ENCODE data around the gene PLK3. TPM values are rescaled to one million over a fixed set of nuclear protein-coding genes. Genes with fewer than 3 reads are reported as not detected.
"Not testable (repeated sequence)": the region's sequence is repeated elsewhere in the genome, so short reads cannot be mapped to it uniquely, and the experiment has no call there.

Gene PLK3
- polyA plus RNA-seq, 2 of the 4 experiments (the other 2 are of a cell fraction): 11.2 to 12.6 TPM

DNA sequence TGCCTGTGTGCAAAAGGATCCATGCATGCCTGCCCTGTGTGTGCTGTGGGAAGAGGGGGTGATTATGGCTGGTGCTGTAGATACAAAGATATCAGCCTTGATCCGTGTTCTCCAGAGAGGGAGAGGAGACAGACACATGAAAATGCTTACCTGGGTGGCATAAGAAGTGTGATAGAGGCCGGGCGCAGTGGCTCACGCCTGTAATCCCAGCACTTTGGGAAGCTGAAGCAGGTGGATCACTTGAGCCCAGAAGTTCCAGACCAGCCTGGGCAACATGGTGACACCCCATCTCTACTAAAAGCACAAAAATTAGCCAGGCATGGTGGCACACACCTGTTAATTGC is 10.6 kb downstream of the PLK3 start:
- not testable (repeated sequence) for H3K4me3 ChIP-seq; FAIRE-seq; ATAC-seq; H3K9me3 ChIP-seq; DNase-seq (ENCODE audit: low read depth in 1 of 2, low spot score in 1 of 2)
- Histone ChIP-seq H3K4me2 (peak overlapping the region; percentile 81), H3K4me1 (peaks cover 80% of the 10 kb centered on the region), H3K27ac (peak overlapping the region; percentile 98 to 99)
- 0 out of 2 replicates have a peak, but pooled peaks have one; percentile 38 for TF ChIP-seq POLR2AphosphoS2 (conservative IDR thresholded peaks at IDR 0.05; ENCODE audit: low read length)
- ChIA-PET POLR2A (interaction anchor here (3.4 kb wide), 1 partner anchor 10 kb away, joined by 40 read pairs; the partner anchor contains the start of gene PLK3), CTCF (interaction anchor here (5.8 kb wide), 1 partner anchor 11 kb away, joined by 41 read pairs; the partner anchor contains the start of gene PLK3)
- 96% methylated on average over 4 of the region's 4 CpGs for WGBS (ENCODE audit: missing lambda C conversion rate)

DNA sequence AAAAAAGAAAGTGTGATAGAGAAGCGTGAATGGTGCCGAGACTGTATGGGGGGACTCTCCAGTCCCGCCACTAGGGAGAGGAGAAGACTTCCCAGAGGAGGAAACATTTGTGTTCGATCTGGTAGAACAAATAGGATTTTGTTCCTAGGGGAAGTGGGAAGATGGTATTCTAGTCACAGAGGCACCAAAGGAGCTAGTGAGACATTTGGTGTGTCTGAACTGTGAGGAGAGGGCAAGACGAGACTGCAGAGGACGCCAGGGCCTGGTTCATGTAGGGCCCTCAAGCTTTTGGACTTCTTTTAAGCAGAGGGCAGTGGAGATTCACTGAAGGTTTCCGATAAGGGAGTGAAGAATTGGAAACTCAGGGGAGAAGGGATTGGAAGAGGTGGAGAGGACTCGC is 11.1 kb downstream of the PLK3 start:
- no peak overlapping the region for H3K4me3 ChIP-seq
- FAIRE-seq (no peak), DNase-seq (ENCODE audit: low read depth in 1 of 2, low spot score in 1 of 2) (no peak), ATAC-seq (no peak)
- H3K4me2 ChIP-seq: peak overlapping the region; percentile 24
- TF ChIP-seq MAZ (IDR thresholded peaks at IDR 0.05; ENCODE audit: borderline replicate concordance, low read depth, low read length): no peak
- no peak for TF ChIP-seq POLR2AphosphoS2 (conservative IDR thresholded peaks at IDR 0.05; ENCODE audit: low read length)
- no peak for TF ChIP-seq BHLHE40 (IDR thresholded peaks at IDR 0.05; ENCODE audit: low read depth, low read length)
- no peak for TF ChIP-seq ZSCAN20 (CRISPR knock-in tag; IDR thresholded peaks at IDR 0.05)
- TF ChIP-seq HOXB13 (CRISPR knock-in tag; IDR thresholded peaks at IDR 0.05; ENCODE audit: low read depth): no peak
- TF ChIP-seq, protein P1, sequence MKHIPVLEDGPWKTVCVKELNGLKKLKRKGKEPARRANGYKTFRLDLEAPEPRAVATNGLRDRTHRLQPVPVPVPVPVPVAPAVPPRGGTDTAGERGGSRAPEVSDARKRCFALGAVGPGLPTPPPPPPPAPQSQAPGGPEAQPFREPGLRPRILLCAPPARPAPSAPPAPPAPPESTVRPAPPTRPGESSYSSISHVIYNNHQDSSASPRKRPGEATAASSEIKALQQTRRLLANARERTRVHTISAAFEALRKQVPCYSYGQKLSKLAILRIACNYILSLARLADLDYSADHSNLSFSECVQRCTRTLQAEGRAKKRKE (CRISPR knock-in tag; IDR thresholded peaks at IDR 0.05; ENCODE audit: low read depth): no peak
- TF ChIP-seq, protein P2, sequence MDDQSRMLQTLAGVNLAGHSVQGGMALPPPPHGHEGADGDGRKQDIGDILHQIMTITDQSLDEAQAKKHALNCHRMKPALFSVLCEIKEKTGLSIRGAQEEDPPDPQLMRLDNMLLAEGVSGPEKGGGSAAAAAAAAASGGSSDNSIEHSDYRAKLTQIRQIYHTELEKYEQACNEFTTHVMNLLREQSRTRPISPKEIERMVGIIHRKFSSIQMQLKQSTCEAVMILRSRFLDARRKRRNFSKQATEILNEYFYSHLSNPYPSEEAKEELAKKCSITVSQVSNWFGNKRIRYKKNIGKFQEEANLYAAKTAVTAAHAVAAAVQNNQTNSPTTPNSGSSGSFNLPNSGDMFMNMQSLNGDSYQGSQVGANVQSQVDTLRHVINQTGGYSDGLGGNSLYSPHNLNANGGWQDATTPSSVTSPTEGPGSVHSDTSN (IDR thresholded peaks at IDR 0.05): no peak
- no peak for TF ChIP-seq EHF (CRISPR knock-in tag; IDR thresholded peaks at IDR 0.05)
- TF ChIP-seq HOXA7 (CRISPR knock-in tag; IDR thresholded peaks at IDR 0.05): no peak
- TF ChIP-seq, protein P3, sequence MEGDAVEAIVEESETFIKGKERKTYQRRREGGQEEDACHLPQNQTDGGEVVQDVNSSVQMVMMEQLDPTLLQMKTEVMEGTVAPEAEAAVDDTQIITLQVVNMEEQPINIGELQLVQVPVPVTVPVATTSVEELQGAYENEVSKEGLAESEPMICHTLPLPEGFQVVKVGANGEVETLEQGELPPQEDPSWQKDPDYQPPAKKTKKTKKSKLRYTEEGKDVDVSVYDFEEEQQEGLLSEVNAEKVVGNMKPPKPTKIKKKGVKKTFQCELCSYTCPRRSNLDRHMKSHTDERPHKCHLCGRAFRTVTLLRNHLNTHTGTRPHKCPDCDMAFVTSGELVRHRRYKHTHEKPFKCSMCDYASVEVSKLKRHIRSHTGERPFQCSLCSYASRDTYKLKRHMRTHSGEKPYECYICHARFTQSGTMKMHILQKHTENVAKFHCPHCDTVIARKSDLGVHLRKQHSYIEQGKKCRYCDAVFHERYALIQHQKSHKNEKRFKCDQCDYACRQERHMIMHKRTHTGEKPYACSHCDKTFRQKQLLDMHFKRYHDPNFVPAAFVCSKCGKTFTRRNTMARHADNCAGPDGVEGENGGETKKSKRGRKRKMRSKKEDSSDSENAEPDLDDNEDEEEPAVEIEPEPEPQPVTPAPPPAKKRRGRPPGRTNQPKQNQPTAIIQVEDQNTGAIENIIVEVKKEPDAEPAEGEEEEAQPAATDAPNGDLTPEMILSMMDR (IDR thresholded peaks at IDR 0.05): no peak
- TF ChIP-seq TFCP2L1 (CRISPR knock-in tag; IDR thresholded peaks at IDR 0.05): no peak
- no peak for TF ChIP-seq RNF2 (IDR thresholded peaks at IDR 0.05; ENCODE audit: borderline replicate concordance, low read depth)
- TF ChIP-seq HDAC2 (IDR thresholded peaks at IDR 0.05): no peak
- no peak for TF ChIP-seq HEYL (CRISPR knock-in tag; IDR thresholded peaks at IDR 0.05)
- ChIA-PET POLR2A (interaction anchor here (4.0 kb wide), 1 partner anchor 11 kb away, joined by 34 read pairs; the partner anchor contains the start of gene PLK3), CTCF (interaction anchor here (5.8 kb wide), 1 partner anchor 12 kb away, joined by 41 read pairs; the partner anchor contains the start of gene PLK3)
- peaks cover 75% of the 10 kb centered on the region for H3K4me1 ChIP-seq
- WGBS (ENCODE audit: missing lambda C conversion rate): 91% methylated on average over 8 of the region's 8 CpGs
- H3K9me3 ChIP-seq: no peaks in the 10 kb centered on the region
- peak overlapping the region; percentile 41 to 98 for H3K27ac ChIP-seq

DNA sequence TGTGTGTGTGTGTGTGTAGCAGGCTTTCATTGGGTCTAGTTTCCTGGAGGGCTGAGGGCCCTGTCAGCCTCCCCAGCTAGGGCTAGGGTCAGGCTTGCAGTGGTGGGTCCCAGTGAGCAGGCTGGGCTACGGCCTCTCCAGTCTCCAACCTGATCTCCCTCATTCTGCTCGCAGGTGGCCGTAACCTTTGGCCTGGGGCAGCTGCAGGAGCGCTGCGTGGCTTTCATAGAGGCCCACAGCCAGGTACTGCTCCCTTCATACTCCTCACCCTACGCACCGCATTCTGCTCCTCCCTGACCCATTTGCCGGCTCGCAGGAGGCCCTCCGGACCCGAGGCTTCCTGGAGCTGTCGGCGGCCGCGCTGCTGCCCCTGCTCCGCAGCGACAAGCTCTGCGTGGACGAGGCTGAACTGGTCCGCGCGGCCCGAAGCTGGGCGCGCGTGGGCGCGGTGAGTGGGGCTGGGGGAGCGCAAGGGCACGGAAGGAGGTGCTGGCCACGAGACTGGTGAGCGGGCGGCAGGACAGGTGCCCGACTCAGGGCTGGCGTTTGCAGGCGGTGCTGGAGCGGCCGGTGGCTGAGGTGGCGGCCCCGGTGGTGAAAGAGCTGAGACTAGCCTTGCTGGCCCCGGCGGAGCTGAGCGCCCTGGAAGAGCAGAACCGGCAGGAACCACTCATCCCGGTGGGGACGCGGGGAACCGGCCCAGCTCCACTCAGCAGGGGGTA is 12.8 kb downstream of the PLK3 start:
- WGBS (ENCODE audit: missing lambda C conversion rate): 92% methylated on average over 20 of the region's 48 CpGs
- no peaks in the 10 kb centered on the region for H3K9me3 ChIP-seq
- TF ChIP-seq HEYL (CRISPR knock-in tag; IDR thresholded peaks at IDR 0.05): no peak
- no peak for TF ChIP-seq JUN (IDR thresholded peaks at IDR 0.05)
- TF ChIP-seq FOXS1 (CRISPR knock-in tag; IDR thresholded peaks at IDR 0.05): no peak
- no peak for TF ChIP-seq ZSCAN20 (CRISPR knock-in tag; IDR thresholded peaks at IDR 0.05)
- TF ChIP-seq, protein P3 (IDR thresholded peaks at IDR 0.05): no peak
- H3K4me1 ChIP-seq: peaks cover 59% of the 10 kb centered on the region
- H3K27ac ChIP-seq: peak overlapping the region; percentile 76 to 98
- peak overlapping the region; percentile 77 for H3K4me2 ChIP-seq
- H3K4me3 ChIP-seq: no peak overlapping the region
- ATAC-seq: peak; percentile 4 to 5; a peak in 4 of 6 replicates
- no peak for DNase-seq (ENCODE audit: low read depth in 1 of 2, low spot score in 1 of 2)
- ChIA-PET CTCF (interaction anchor here (0.9 to 5.8 kb wide), 6 partner anchors 8 to 82 kb away, joined by 3 to 41 read pairs (median 7); partner anchors contain the start of genes BEST4, PLK3 and RNU5D-1), POLR2A (interaction anchor here (0.6 to 4.0 kb wide), 4 partner anchors 8 to 91 kb away, joined by 3 to 34 read pairs (median 4); partner anchors contain the start of gene PLK3)
- FAIRE-seq: no peak

DNA sequence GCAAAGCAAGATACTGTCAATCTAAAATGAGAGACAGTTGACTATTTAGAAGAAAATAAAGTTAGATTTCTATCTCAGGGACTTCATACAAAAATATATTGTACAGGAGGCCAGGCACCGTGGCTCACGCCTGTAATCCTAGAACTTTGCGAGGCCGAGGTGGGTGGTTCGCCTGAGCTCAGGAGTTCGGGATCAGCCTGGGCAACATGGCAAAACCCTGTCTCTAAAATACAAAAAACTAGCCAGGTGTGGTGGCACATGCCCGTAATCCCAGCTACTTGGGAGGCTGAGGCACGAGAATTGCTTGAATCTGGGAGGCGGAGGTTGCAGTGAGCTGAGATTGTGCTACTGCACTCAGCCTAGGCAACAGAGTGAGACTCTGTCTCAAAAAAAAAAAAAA is 15.7 kb downstream of the PLK3 start:
- FAIRE-seq: not testable (repeated sequence)

More for the DNA sequence above, 15.7 kb downstream of the PLK3 start:
- H3K27ac ChIP-seq; H3K9me3 ChIP-seq; H3K4me3 ChIP-seq; ATAC-seq; DNase-seq (ENCODE audit: low read depth in 1 of 2, low spot score in 1 of 2); H3K4me2 ChIP-seq: not testable (repeated sequence)
- POLR2A ChIA-PET: interaction anchor here (0.5 to 0.8 kb wide), 2 partner anchors 16 to 494 kb away, joined by 3 to 5 read pairs; partner anchors contain the start of gene PLK3
- CTCF ChIA-PET: interaction anchor here (1.2 to 5.8 kb wide), 4 partner anchors 16 to 85 kb away, joined by 5 to 41 read pairs (median 14); partner anchors contain the start of genes BEST4, PLK3 and RNU5D-1
- peaks cover 32% of the 10 kb centered on the region for H3K4me1 ChIP-seq
- WGBS (ENCODE audit: missing lambda C conversion rate): 97% methylated on average over 8 of the region's 9 CpGs
